HUES48 (cell line): ENCODE measurements around the gene ABAT.
"Not testable (repeated sequence)": the region's sequence is repeated elsewhere in the genome, so short reads cannot be mapped to it uniquely, and the experiment has no call there.

Experiments
- H3K27ac ChIP-seq: one replicate; pipeline ENCODE4 v1.7.0; 2013; ENCODE audit warnings: low read depth, low read length, inconsistent platforms
- H3K27me3 ChIP-seq: 2 replicates; pipeline ENCODE4 v1.6.1; 2013; ENCODE audit warnings: mild to moderate bottlenecking, low read length; ENCODE audit not compliant: control insufficient read depth, insufficient read depth
- H3K36me3 ChIP-seq: 2 replicates; pipeline ENCODE4 v1.6.1; 2013; ENCODE audit warnings: low read length; ENCODE audit not compliant: control insufficient read depth, insufficient read depth
- H3K4me1 ChIP-seq: 2 replicates; pipeline ENCODE4 v1.6.1; 2013; ENCODE audit warnings: mild to moderate bottlenecking, low read length; ENCODE audit not compliant: control insufficient read depth, insufficient read depth
- H3K4me3 ChIP-seq: 2 replicates; pipeline ENCODE4 v1.5.1; 2013; ENCODE audit warnings: mild to moderate bottlenecking, low read depth, low read length
- H3K9ac ChIP-seq: 2 replicates; pipeline ENCODE4 v1.6.1; 2013; ENCODE audit warnings: mild to moderate bottlenecking, low read depth, low read length, moderate library complexity
- H3K9me3 ChIP-seq: 2 replicates; pipeline ENCODE4 v1.6.1; 2013; ENCODE audit warnings: low read length; ENCODE audit not compliant: control insufficient read depth, insufficient read depth

ABAT gene

GRCh38 chr16:8733849-8734540, 59.6 kb downstream of the ABAT start:
- H3K4me3 ChIP-seq = no peak overlapping the region
- H3K9me3 ChIP-seq = peaks cover 10% of the 10 kb centered on the region
- H3K27ac ChIP-seq = no peak overlapping the region
- no peaks in the 10 kb centered on the region for H3K27me3 ChIP-seq
- H3K4me1 ChIP-seq = no peaks in the 10 kb centered on the region
- H3K36me3 ChIP-seq = no peaks in the 10 kb centered on the region
- H3K9ac ChIP-seq = no peak overlapping the region

GRCh38 chr16:8735574-8735973, 61.2 kb downstream of the ABAT start:
- Histone ChIP-seq H3K36me3 (no peaks in the 10 kb centered on the region), H3K27ac (no peak overlapping the region), H3K9me3 (peaks cover 10% of the 10 kb centered on the region), H3K9ac (no peak overlapping the region), H3K4me1 (no peaks in the 10 kb centered on the region), H3K27me3 (no peaks in the 10 kb centered on the region), H3K4me3 (no peak overlapping the region)

- Histone ChIP-seq H3K27me3 (no peaks in the 10 kb centered on the region), H3K9ac (no peak overlapping the region), H3K36me3 (no peaks in the 10 kb centered on the region), H3K4me3 (no peak overlapping the region), H3K27ac (no peak overlapping the region), H3K4me1 (no peaks in the 10 kb centered on the region), H3K9me3 (peaks cover 10% of the 10 kb centered on the region)
These were observed 61.8 kb downstream of the ABAT start for GRCh38 chr16:8736123-8736668.

GRCh38 chr16:8739151-8739550, 64.7 kb downstream of the ABAT start:
- no peaks in the 10 kb centered on the region for H3K36me3 ChIP-seq
- H3K4me3 ChIP-seq = no peak overlapping the region
- H3K27me3 ChIP-seq = no peaks in the 10 kb centered on the region
- H3K4me1 ChIP-seq = no peaks in the 10 kb centered on the region
- 0 out of 2 replicates have a peak, but pooled peaks cover 2% of the 10 kb centered on the region for H3K9me3 ChIP-seq
- no peak overlapping the region for H3K27ac ChIP-seq
- no peak overlapping the region for H3K9ac ChIP-seq

- Histone ChIP-seq H3K9ac (no peak overlapping the region), H3K4me3 (no peak overlapping the region), H3K27ac (no peak overlapping the region), H3K4me1 (no peaks in the 10 kb centered on the region), H3K27me3 (no peaks in the 10 kb centered on the region), H3K9me3 (no peaks in the 10 kb centered on the region), H3K36me3 (no peaks in the 10 kb centered on the region)
These were observed 65.7 kb downstream of the ABAT start for GRCh38 chr16:8739989-8740704.

GRCh38 chr16:8740775-8741355, 66.4 kb downstream of the ABAT start:
- Histone ChIP-seq H3K4me1 (no peaks in the 10 kb centered on the region), H3K36me3 (no peaks in the 10 kb centered on the region), H3K9me3 (no peaks in the 10 kb centered on the region), H3K4me3 (no peak overlapping the region), H3K27ac (no peak overlapping the region), H3K27me3 (no peaks in the 10 kb centered on the region), H3K9ac (no peak overlapping the region)

GRCh38 chr16:8741636-8742035, 67.2 kb downstream of the ABAT start:
- Histone ChIP-seq H3K4me3 (no peak overlapping the region), H3K36me3 (no peaks in the 10 kb centered on the region), H3K27me3 (no peaks in the 10 kb centered on the region), H3K27ac (no peak overlapping the region), H3K9me3 (no peaks in the 10 kb centered on the region), H3K4me1 (no peaks in the 10 kb centered on the region), H3K9ac (no peak overlapping the region)

- Histone ChIP-seq H3K27me3 (no peaks in the 10 kb centered on the region), H3K9me3 (no peaks in the 10 kb centered on the region), H3K36me3 (no peaks in the 10 kb centered on the region), H3K4me1 (no peaks in the 10 kb centered on the region), H3K27ac (no peak overlapping the region), H3K9ac (no peak overlapping the region), H3K4me3 (no peak overlapping the region)
These were observed 67.7 kb downstream of the ABAT start for GRCh38 chr16:8742068-8742467.

- H3K4me3 ChIP-seq, H3K27me3 ChIP-seq, H3K4me1 ChIP-seq, H3K27ac ChIP-seq, H3K9me3 ChIP-seq, H3K36me3 ChIP-seq, H3K9ac ChIP-seq: not testable (repeated sequence)
These were observed 74.5 kb downstream of the ABAT start for GRCh38 chr16:8748944-8749343.

GRCh38 chr16:8751481-8752311, 77.3 kb downstream of the ABAT start:
- H3K27me3 ChIP-seq = no peaks in the 10 kb centered on the region
- no peak overlapping the region for H3K4me3 ChIP-seq
- no peaks in the 10 kb centered on the region for H3K36me3 ChIP-seq
- H3K4me1 ChIP-seq = no peaks in the 10 kb centered on the region
- H3K9me3 ChIP-seq = no peaks in the 10 kb centered on the region
- no peak overlapping the region for H3K9ac ChIP-seq
- no peak overlapping the region for H3K27ac ChIP-seq
